Psoas muscle (tissue), 8 donors: ENCODE measurements around the gene FOXF1. TPM values are rescaled to one million over a fixed set of nuclear protein-coding genes. Genes with fewer than 3 reads are reported as not detected.

Source experiments
- ATAC-seq, 4 donors: fragments of 200-7000 bp; cut with Tn5 transposase; one replicate each; pipeline ENCODE4 v1.9.1; 2020; ENCODE audit warnings: moderate library complexity in 3 of 4, mild to moderate bottlenecking in 2 of 4
- DNase-seq, 2 donors: peaks; one replicate each; pipeline ENCODE4 v3.0.0-alpha.2; 2020
- H3K27ac ChIP-seq: fragments of 200-600 bp; one replicate; pipeline ENCODE4 v1.8.0; 2022
- H3K27me3 ChIP-seq, 3 donors: fragments of 200-600 bp in 1 of 3; one replicate each; pipeline versions ENCODE4 v1.6.1 to v1.8.0; 2013 to 2022; ENCODE audit warnings: low read length in 2 of 3, mild to moderate bottlenecking in 2 of 3, moderate library complexity in 1 of 3; ENCODE audit not compliant: insufficient read depth in 3 of 3
- H3K36me3 ChIP-seq, 2 donors: fragments of 200-600 bp in 1 of 2; one replicate each; pipeline versions ENCODE4 v1.6.1 to v1.8.0; 2013 to 2022; ENCODE audit warnings: low read depth in 1 of 2, mild to moderate bottlenecking in 1 of 2, moderate library complexity in 1 of 2; ENCODE audit not compliant: insufficient read depth in 1 of 2
- H3K4me1 ChIP-seq: fragments of 200-600 bp; one replicate; pipeline ENCODE4 v1.8.0; 2022
- H3K4me3 ChIP-seq: fragments of 200-600 bp; one replicate; pipeline ENCODE4 v1.8.0; 2022; ENCODE audit warnings: mild to moderate bottlenecking
- H3K9me3 ChIP-seq: fragments of 200-600 bp; one replicate; pipeline ENCODE4 v1.8.0; 2022
- WGBS, 3 donors: extraction: QIAGEN DNeasy Blood & Tissue Kit; methylation state at CpG; one replicate each; pipeline versions ENCODE4 v1.1.6 to v1.1.7; 2013; 5-methylcytosine and 5-hydroxymethylcytosine counted together
- intact Hi-C, 2 donors: fragments of 100-400 bp; cut with DNase I; formaldehyde crosslinking; loops; one replicate each; pipeline versions ENCODE4 v1.11.0 to v1.14.2; 2022
- polyA plus RNA-seq, 3 donors: library from polyadenylated mRNA; stranded (reverse); fragments of 200-250 nt; gene quantifications; one replicate each; pipeline ENCODE4 v1.2.3, GENCODE V29; 2013
- total RNA-seq, 4 donors: library from RNA; stranded (reverse); fragmentation: NEBNext Ultra II Directional in 2 of 4; extraction: Animal tissue kit (Norgen Biotek cat#: 25700) in 2 of 4; gene quantifications; one replicate each; pipeline versions ENCODE4 v1.2.1 to v1.2.4, GENCODE V29; 2021 to 2023
- TF ChIP-seq, protein P1 (sequence below): fragments of 200-600 bp; IDR thresholded peaks from one replicate; pipeline ENCODE4 v1.8.0; 2022; ENCODE audit warnings: antibody characterized with exemption
- donor health status: healthy with polysubstance abuse.
- donor health status: DM: no; HTN: no; CAD: no; lungs with moderate emphysema.
- donor health status: Bipolar disorder and iron deficiency.
- donor health status: healthy.
- donor health status: DM: yes; HTN: yes; CAD: no.
- donor health status: DM: no; HTN: no; CAD: no.
- donor health status: DM: no; HTN: no; CAD: no.
- donor health status: DM: yes; HTN: yes; CAD: no.

Gene FOXF1
- total and polyA plus RNA-seq, 7 donors: 0.01 to 0.12 (median 0.03) TPM; not detected in 2

DNA sequence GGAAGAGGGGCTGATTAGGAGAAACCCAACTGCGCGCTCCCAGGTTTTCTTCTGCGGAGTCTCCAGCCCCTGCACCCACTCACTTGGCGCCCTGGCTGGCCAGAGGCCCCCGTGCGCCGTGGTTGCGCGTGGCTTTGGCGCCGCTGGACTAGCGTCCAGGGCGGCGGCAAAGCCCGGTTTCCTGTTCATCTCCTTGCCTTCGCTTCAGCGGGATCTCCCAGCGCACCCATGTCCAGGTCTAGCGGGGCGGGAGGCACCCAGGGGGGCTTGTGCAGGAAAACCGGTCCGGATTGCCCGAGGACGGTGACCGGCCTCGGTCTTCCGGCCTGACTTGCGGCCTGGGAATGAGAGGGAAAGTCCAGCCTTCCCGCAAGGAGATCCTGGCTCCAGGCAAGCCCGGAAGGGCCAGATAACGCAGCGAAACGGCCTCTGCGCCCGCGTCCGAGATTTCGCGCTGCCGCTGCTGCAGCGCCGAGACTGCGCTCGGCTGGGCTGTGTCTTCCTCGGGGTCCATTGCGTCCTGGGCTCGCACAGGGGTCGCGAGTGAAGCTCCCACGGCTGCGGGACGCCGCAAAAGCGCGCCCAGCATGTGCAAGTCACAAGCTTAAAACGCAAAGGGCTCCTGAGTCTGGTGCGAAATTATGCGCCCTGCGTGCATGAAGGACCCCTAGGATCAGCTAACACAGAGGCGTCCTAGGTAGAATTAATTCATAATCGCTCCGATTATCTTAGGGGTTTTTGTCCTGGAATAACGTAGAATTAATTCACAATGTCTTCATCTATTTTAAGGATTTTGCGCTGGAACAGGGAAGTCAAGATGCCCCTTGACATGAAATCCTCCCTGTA lies 5.7 kb downstream of the FOXF1 start:
- DNase-seq: peak in 1 of 2 donors; percentile 40

GRCh38 chr16:86516623-86517003 lies 6.3 kb downstream of the FOXF1 start:
- WGBS, 3 donors: 3 to 5% (median 3%) methylated on average over 29 of the region's 29 CpGs
- Histone ChIP-seq H3K4me1 (peaks cover 11% of the 10 kb centered on the region), H3K9me3 (no peaks in the 10 kb centered on the region), H3K4me3 (no peak overlapping the region), H3K27me3 (peaks cover 0 to 99% (median 53%) of the 10 kb centered on the region in 3 donors), H3K36me3 (no peaks in the 10 kb centered on the region), H3K27ac (no peak overlapping the region)
- ATAC-seq (no peak), DNase-seq (peak in 1 of 2 donors; percentile 28)
- intact Hi-C loops: loop anchor here in 1 of 2 donors (5.0 kb wide), 1 partner anchor 444 kb away; no protein-coding TSS in a partner anchor
- TF ChIP-seq, protein P1, sequence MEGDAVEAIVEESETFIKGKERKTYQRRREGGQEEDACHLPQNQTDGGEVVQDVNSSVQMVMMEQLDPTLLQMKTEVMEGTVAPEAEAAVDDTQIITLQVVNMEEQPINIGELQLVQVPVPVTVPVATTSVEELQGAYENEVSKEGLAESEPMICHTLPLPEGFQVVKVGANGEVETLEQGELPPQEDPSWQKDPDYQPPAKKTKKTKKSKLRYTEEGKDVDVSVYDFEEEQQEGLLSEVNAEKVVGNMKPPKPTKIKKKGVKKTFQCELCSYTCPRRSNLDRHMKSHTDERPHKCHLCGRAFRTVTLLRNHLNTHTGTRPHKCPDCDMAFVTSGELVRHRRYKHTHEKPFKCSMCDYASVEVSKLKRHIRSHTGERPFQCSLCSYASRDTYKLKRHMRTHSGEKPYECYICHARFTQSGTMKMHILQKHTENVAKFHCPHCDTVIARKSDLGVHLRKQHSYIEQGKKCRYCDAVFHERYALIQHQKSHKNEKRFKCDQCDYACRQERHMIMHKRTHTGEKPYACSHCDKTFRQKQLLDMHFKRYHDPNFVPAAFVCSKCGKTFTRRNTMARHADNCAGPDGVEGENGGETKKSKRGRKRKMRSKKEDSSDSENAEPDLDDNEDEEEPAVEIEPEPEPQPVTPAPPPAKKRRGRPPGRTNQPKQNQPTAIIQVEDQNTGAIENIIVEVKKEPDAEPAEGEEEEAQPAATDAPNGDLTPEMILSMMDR: no peak

More for the DNA sequence above, 5.7 kb downstream of the FOXF1 start:
- Histone ChIP-seq H3K4me1 (peaks cover 11% of the 10 kb centered on the region), H3K27ac (no peak overlapping the region), H3K36me3 (no peaks in the 10 kb centered on the region), H3K4me3 (no peak overlapping the region), H3K9me3 (no peaks in the 10 kb centered on the region), H3K27me3 (peaks cover 0 to 99% (median 52%) of the 10 kb centered on the region in 3 donors)
- TF ChIP-seq, protein P1: no peak
- no peak for ATAC-seq
- WGBS, 3 donors: 3 to 4% (median 4%) methylated on average over 58 to 64 of the region's 64 CpGs
- intact Hi-C loops: loop anchor here in 1 of 2 donors (5.0 kb wide), 1 partner anchor 444 kb away; no protein-coding TSS in a partner anchor

GRCh38 chr16:86517033-86517432 lies 6.7 kb downstream of the FOXF1 start:
- Histone ChIP-seq H3K4me3 (no peak overlapping the region), H3K36me3 (no peaks in the 10 kb centered on the region), H3K27ac (no peak overlapping the region), H3K9me3 (no peaks in the 10 kb centered on the region), H3K27me3 (peaks cover 0 to 99% (median 51%) of the 10 kb centered on the region in 3 donors), H3K4me1 (peaks cover 11% of the 10 kb centered on the region)
- ATAC-seq (no peak), DNase-seq (no peak)
- WGBS, 3 donors: 37 to 42% (median 39%) methylated on average over 9 of the region's 9 CpGs
- intact Hi-C loops: loop anchor here in 1 of 2 donors (5.0 kb wide), 1 partner anchor 445 kb away; no protein-coding TSS in a partner anchor
- TF ChIP-seq, protein P1: no peak

- TF ChIP-seq, protein P1: peak; percentile 59
- WGBS, 3 donors: 18 to 23% (median 21%) methylated on average over 17 of the region's 17 CpGs
- Histone ChIP-seq H3K9me3 (no peaks in the 10 kb centered on the region), H3K36me3 (no peaks in the 10 kb centered on the region), H3K27me3 (peaks cover 0 to 99% (median 45%) of the 10 kb centered on the region in 3 donors), H3K4me3 (no peak overlapping the region), H3K27ac (no peak overlapping the region), H3K4me1 (peaks cover 11% of the 10 kb centered on the region)
- DNase-seq: peak; percentile 57 to 67
- ATAC-seq: peak; percentile 51 to 72 (median 62)
- intact Hi-C loops: loop anchor here (2.0 to 5.0 kb wide), 2 partner anchors 177 to 445 kb away; no protein-coding TSS in a partner anchor
Measured at GRCh38 chr16:86517652-86518258, 7.4 kb downstream of the FOXF1 start.
